ACHN (cell line): Measurements from ENCODE around the gene SAMD11.
"Not testable (repeated sequence)": the region's sequence is repeated elsewhere in the genome, so short reads cannot be mapped to it uniquely, and the experiment has no call there.

Experiments
- DNase-seq: peaks from one replicate; pipeline ENCODE4 v3.0.0-alpha.2; 2015
- in situ Hi-C: cut with HindIII; loops from 2 replicates; pipeline ENCODE4 v1.10.0; 2017; ENCODE audit warnings: low sequenced_read_pairs, low pct_ligation_motif_present, low pct_unique_long_range_greater_than_20kb

The SAMD11 gene

GRCh38 chr1:923131-923990, at the start of gene SAMD11:
TSS of gene SAMD11 (plus strand) at chr1:923923. CDS start at chr1:924432, 509 bp downstream.
- in situ Hi-C loops, result no loop called here
- DNase-seq, result peak; percentile 80

GRCh38 chr1:876428-877208, 47.1 kb upstream of the SAMD11 start:
- DNase-seq, in situ Hi-C loops: not testable (repeated sequence)

GRCh38 chr1:877209-877986, 46.3 kb upstream of the SAMD11 start:
- DNase-seq, in situ Hi-C loops: not testable (repeated sequence)

GRCh38 chr1:880511-880910, 43.2 kb upstream of the SAMD11 start:
- DNase-seq, in situ Hi-C loops: not testable (repeated sequence)

- in situ Hi-C loops, DNase-seq: not testable (repeated sequence)
Observed at GRCh38 chr1:880915-881314, 42.8 kb upstream of the SAMD11 start.

GRCh38 chr1:886311-886710, 37.4 kb upstream of the SAMD11 start:
- in situ Hi-C loops, result no loop called here
- DNase-seq, result no peak

GRCh38 chr1:886760-887159, 37.0 kb upstream of the SAMD11 start:
- no peak for DNase-seq
- in situ Hi-C loops, result no loop called here

GRCh38 chr1:888297-888696, 35.4 kb upstream of the SAMD11 start:
- in situ Hi-C loops, result no loop called here

GRCh38 chr1:889774-890173, 33.9 kb upstream of the SAMD11 start:
- DNase-seq, in situ Hi-C loops: not testable (repeated sequence)

More at GRCh38 chr1:888297-888696, 35.4 kb upstream of the SAMD11 start:
- DNase-seq, result no peak

GRCh38 chr1:890234-890633, 33.5 kb upstream of the SAMD11 start:
- DNase-seq, in situ Hi-C loops: not testable (repeated sequence)

- no peak for DNase-seq
- in situ Hi-C loops, result no loop called here
Observed at GRCh38 chr1:890661-891060, 33.1 kb upstream of the SAMD11 start.

GRCh38 chr1:897226-897625, 26.5 kb upstream of the SAMD11 start:
- in situ Hi-C loops, result no loop called here
- no peak for DNase-seq

- in situ Hi-C loops, DNase-seq: not testable (repeated sequence)
Observed at GRCh38 chr1:897951-898350, 25.8 kb upstream of the SAMD11 start.

GRCh38 chr1:899636-900317, 23.9 kb upstream of the SAMD11 start:
- DNase-seq, result no peak
- in situ Hi-C loops, result no loop called here

- in situ Hi-C loops, result no loop called here
- DNase-seq, result no peak
Observed at GRCh38 chr1:901108-901859, 22.4 kb upstream of the SAMD11 start.

GRCh38 chr1:902802-903201, 20.9 kb upstream of the SAMD11 start:
- in situ Hi-C loops, result no loop called here
- DNase-seq, result no peak

- in situ Hi-C loops, result no loop called here
- DNase-seq, result no peak
Observed at GRCh38 chr1:903305-903704, 20.4 kb upstream of the SAMD11 start.
